BE2C (cell line): Measurements from ENCODE around the gene NEU2.
A peak's percentile ranks its signal among the peaks of the same experiment; 100 is the strongest.

ENCODE experiments used
- DNase-seq: peaks from one replicate; pipeline ENCODE4 v3.0.0-alpha.2; 2020
- H3K27me3 ChIP-seq: fragments of 250-450 bp; sonication (Bioruptor Pico); 2 replicates; pipeline ENCODE4 v1.5.1; 2020; ENCODE audit warnings: mild to moderate bottlenecking
- H3K36me3 ChIP-seq: fragments of 250-450 bp; sonication (Bioruptor Pico); 2 replicates; pipeline ENCODE4 v1.5.1; 2020; ENCODE audit warnings: mild to moderate bottlenecking
- H3K4me1 ChIP-seq: fragments of 250-450 bp; sonication (Bioruptor Pico); 2 replicates; pipeline ENCODE4 v1.5.1; 2020
- H3K4me3 ChIP-seq: 2 replicates; pipeline ENCODE4 v1.5.1; 2011; ENCODE audit warnings: low read depth, low read length
- H3K9me3 ChIP-seq: fragments of 250-450 bp; sonication (Bioruptor Pico); 2 replicates; pipeline ENCODE4 v1.5.1; 2020
- CTCF ChIP-seq: IDR thresholded peaks from 2 replicates; pipeline ENCODE4 v1.5.1; 2012; ENCODE audit warnings: mild to moderate bottlenecking, low read depth, low read length

Gene NEU2

DNA sequence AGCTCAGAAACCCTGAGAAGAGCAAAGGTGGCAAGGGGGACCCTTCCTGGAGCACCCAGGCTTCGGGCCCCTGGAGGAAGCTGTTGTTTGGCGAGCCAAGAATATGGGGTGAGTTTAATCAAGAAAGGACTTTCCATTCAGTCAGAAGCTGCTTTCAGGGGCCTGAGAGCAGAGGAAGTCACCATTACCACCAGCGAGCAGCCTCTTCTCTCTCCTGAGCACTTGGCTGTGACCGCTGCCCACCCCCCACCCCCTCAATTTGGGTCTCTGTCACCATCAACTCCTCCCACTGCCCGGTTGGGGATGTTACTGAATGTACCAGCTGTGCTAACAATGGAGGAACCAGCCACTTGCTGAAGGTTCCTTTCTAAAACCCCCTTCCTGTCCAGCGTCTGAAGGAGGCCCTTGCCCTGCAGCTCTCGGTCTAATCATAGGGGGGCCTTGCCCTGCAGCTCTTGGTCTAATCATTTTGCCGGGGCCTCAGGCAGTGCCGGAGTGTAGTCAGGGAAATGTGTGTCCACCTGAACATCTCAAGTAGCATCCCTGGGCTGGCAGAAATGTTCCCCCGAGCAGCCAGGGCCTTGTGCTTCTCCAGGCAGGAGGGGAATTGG is 28.6 kb downstream of the NEU2 start:
- Histone ChIP-seq H3K36me3 (no peaks in the 10 kb centered on the region), H3K9me3 (no peaks in the 10 kb centered on the region), H3K4me3 (no peak overlapping the region), H3K4me1 (no peaks in the 10 kb centered on the region), H3K27me3 (no peaks in the 10 kb centered on the region)
- no peak for TF ChIP-seq CTCF
- no peak for DNase-seq

- TF ChIP-seq CTCF, result no peak
These were observed 29.3 kb downstream of the NEU2 start for GRCh38 chr2:233061591-233062450.

DNA sequence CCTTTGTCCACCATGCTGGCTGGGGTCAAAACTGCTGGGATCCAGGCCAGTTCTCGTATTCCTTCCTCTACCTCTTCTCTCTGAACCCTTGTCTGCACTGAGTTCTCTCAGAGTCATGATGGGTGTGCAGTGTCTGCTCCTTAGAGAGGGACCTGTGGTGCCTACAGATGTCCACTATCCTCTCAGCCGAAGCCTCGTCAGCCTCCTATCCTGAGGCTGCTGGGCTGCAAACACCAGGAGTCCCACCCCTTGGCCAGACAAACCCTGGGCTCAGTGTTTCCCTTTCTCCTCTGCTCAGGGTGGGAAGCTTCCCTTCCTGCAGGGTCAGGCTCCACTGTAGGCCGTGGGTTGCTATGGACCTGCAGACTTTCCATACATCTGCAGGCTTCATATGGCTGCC is 30.0 kb downstream of the NEU2 start:
- no peaks in the 10 kb centered on the region for H3K9me3 ChIP-seq
- no peak for DNase-seq
- TF ChIP-seq CTCF, result no peak
- no peaks in the 10 kb centered on the region for H3K27me3 ChIP-seq
- no peak overlapping the region for H3K4me3 ChIP-seq
- no peaks in the 10 kb centered on the region for H3K36me3 ChIP-seq
- H3K4me1 ChIP-seq, result no peaks in the 10 kb centered on the region

More at GRCh38 chr2:233061591-233062450, 29.3 kb downstream of the NEU2 start:
- Histone ChIP-seq H3K36me3 (no peaks in the 10 kb centered on the region), H3K27me3 (no peaks in the 10 kb centered on the region), H3K4me3 (no peak overlapping the region), H3K9me3 (no peaks in the 10 kb centered on the region), H3K4me1 (no peaks in the 10 kb centered on the region)
- no peak for DNase-seq

DNA sequence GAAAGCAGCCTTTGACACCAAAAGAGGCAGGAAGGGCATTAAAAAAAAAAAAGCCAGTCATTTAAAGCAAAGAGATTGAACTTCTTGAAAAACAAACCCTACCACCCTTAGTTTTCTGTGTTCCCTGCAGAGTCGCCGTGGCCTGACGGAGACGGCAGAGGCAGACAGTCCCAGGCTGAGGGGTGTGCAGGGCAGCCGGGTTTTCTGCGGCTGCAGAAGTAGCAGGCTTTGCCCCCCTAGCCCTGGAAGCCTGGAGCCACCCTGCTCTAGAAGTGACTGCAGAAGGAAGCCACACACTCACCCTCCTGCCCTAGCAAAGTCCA is 30.4 kb downstream of the NEU2 start:
- Histone ChIP-seq H3K4me1 (no peaks in the 10 kb centered on the region), H3K27me3 (no peaks in the 10 kb centered on the region), H3K4me3 (no peak overlapping the region), H3K9me3 (no peaks in the 10 kb centered on the region), H3K36me3 (no peaks in the 10 kb centered on the region)
- TF ChIP-seq CTCF, result no peak
- no peak for DNase-seq

DNA sequence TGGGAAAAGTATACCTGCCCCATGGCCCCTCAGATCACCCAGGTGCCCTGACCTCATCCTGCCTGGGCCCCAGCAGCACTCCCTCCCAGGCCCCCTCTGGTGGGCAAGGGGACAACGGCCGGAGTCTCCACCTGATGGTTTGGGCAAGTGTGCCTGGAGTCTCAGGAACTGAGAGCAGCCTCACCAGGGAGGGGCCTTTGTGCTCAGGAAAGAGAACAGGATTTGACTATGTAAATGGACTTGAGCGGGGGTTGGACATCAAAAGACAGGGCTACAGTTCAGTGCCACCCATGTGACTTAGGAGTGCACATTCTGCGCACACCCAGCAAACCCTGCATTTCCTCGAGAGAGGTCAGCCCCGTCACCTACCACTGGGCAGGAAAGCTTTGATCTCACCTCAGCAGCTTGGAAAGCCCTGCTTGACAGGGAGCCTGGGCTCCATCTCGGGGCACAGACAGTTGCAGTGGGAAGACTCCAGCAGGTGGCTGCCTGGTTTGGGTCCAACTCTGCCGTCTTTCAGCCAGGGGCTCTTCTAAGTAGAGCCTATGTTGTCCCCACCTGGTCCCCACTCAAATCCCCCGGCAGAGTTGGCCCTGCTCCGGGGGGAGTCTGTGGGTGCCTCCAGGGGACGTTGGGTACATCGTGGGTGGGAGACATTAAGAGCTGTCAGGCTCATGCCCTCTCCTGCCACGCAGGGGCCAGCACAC is 30.9 kb downstream of the NEU2 start:
- no peak for DNase-seq
- TF ChIP-seq CTCF, result 0 out of 2 replicates have a peak, but pooled peaks have one; percentile 20
- H3K27me3 ChIP-seq, result no peaks in the 10 kb centered on the region
- no peaks in the 10 kb centered on the region for H3K4me1 ChIP-seq
- H3K9me3 ChIP-seq, result no peaks in the 10 kb centered on the region
- no peak overlapping the region for H3K4me3 ChIP-seq
- H3K36me3 ChIP-seq, result no peaks in the 10 kb centered on the region

GRCh38 chr2:233063976-233064411 is 31.5 kb downstream of the NEU2 start:
- H3K4me1 ChIP-seq, result no peaks in the 10 kb centered on the region
- H3K4me3 ChIP-seq, result no peak overlapping the region
- no peak for TF ChIP-seq CTCF
- no peaks in the 10 kb centered on the region for H3K36me3 ChIP-seq
- H3K27me3 ChIP-seq, result no peaks in the 10 kb centered on the region
- H3K9me3 ChIP-seq, result no peaks in the 10 kb centered on the region
- DNase-seq, result no peak
